Cardiac muscle cell (in vitro differentiated cells and primary cell): ENCODE data around the gene ZP4. TPM values are rescaled to one million over a fixed set of nuclear protein-coding genes. Genes with fewer than 3 reads are reported as not detected.
"Not testable (repeated sequence)": the region's sequence is repeated elsewhere in the genome, so short reads cannot be mapped to it uniquely, and the experiment has no call there.

Experiments used
- DNase-seq, 2 donors: peaks; one replicate each; pipeline versions ENCODE4 v3.0.0 to v3.0.0-alpha.2; 2010 to 2017; ENCODE audit warnings: low read depth in 1 of 2, low spot score in 1 of 2
- H3K27ac ChIP-seq: fragments of 200-600 bp; sonication (generic); 2 replicates; pipeline ENCODE4 v1.5.1; 2016
- H3K27me3 ChIP-seq: fragments of 200-600 bp; sonication (generic); 2 replicates; pipeline ENCODE4 v1.6.0; 2016; ENCODE audit warnings: control low read depth
- H3K36me3 ChIP-seq: fragments of 200-600 bp; sonication (generic); 2 replicates; pipeline ENCODE4 v1.5.1; 2016; ENCODE audit warnings: control low read depth
- H3K4me1 ChIP-seq: fragments of 200-600 bp; sonication (generic); 2 replicates; pipeline ENCODE4 v1.8.1; 2017; ENCODE audit warnings: low read depth, mild to moderate bottlenecking, mixed run types
- H3K4me3 ChIP-seq: fragments of 200-600 bp; sonication (generic); 2 replicates; pipeline ENCODE4 v1.5.1; 2016; ENCODE audit warnings: mild to moderate bottlenecking
- H3K9me3 ChIP-seq: fragments of 200-600 bp; sonication (generic); 2 replicates; pipeline ENCODE4 v1.5.1; 2017; ENCODE audit warnings: low read depth, mild to moderate bottlenecking, control low read depth
- CTCF ChIP-seq: IDR thresholded peaks from 2 replicates; pipeline ENCODE4 v1.5.1; 2012; ENCODE audit warnings: low read depth, mild to moderate bottlenecking, low read length
- polyA plus RNA-seq: library from polyadenylated mRNA; unstranded; fragments of >200 nt; fragmentation: Nextera tagmentation; extraction: Ambion mirVana; gene quantifications from 2 replicates; pipeline ENCODE4 v1.2.1, GENCODE V29; 2016
- total RNA-seq: library from RNA; depleted of rRNA; stranded (reverse); fragments of >200 nt; gene quantifications from 2 replicates; pipeline ENCODE4 v1.2.3, GENCODE V29; 2016

ZP4 gene
- total and polyA plus RNA-seq, 2 experiments from 2014 or later, result not detected

GRCh38 chr1:237851210-237851845, 39.4 kb downstream of the ZP4 start:
- H3K27ac ChIP-seq, result no peak overlapping the region
- peak; percentile 42 to 79 for DNase-seq
- H3K4me1 ChIP-seq, result no peaks in the 10 kb centered on the region
- H3K36me3 ChIP-seq, result no peaks in the 10 kb centered on the region
- no peak overlapping the region for H3K4me3 ChIP-seq
- H3K9me3 ChIP-seq, result no peaks in the 10 kb centered on the region
- peak; percentile 43 for TF ChIP-seq CTCF
- no peaks in the 10 kb centered on the region for H3K27me3 ChIP-seq

GRCh38 chr1:237843516-237843915, 47.2 kb downstream of the ZP4 start:
- DNase-seq, H3K4me1 ChIP-seq, H3K9me3 ChIP-seq, H3K4me3 ChIP-seq, H3K27me3 ChIP-seq, H3K27ac ChIP-seq, H3K36me3 ChIP-seq: not testable (repeated sequence)

- Histone ChIP-seq H3K9me3 (no peaks in the 10 kb centered on the region), H3K27ac (no peak overlapping the region), H3K4me1 (no peaks in the 10 kb centered on the region), H3K36me3 (no peaks in the 10 kb centered on the region), H3K4me3 (no peak overlapping the region), H3K27me3 (no peaks in the 10 kb centered on the region)
- TF ChIP-seq CTCF, result no peak
- no peak for DNase-seq
Measured at GRCh38 chr1:237841485-237841884, 49.2 kb downstream of the ZP4 start.

GRCh38 chr1:237838904-237839534, 51.7 kb downstream of the ZP4 start:
- Histone ChIP-seq H3K4me3 (no peak overlapping the region), H3K36me3 (no peaks in the 10 kb centered on the region), H3K9me3 (no peaks in the 10 kb centered on the region), H3K4me1 (peaks cover 6% of the 10 kb centered on the region), H3K27me3 (no peaks in the 10 kb centered on the region), H3K27ac (no peak overlapping the region)
- TF ChIP-seq CTCF, result no peak
- no peak for DNase-seq

- H3K27me3 ChIP-seq, result no peaks in the 10 kb centered on the region
- H3K4me1 ChIP-seq, result peaks cover 6% of the 10 kb centered on the region
- no peak for DNase-seq
- H3K4me3 ChIP-seq, result no peak overlapping the region
- TF ChIP-seq CTCF, result no peak
- peaks cover 5% of the 10 kb centered on the region for H3K36me3 ChIP-seq
- H3K9me3 ChIP-seq, result no peaks in the 10 kb centered on the region
- H3K27ac ChIP-seq, result no peak overlapping the region
Measured at GRCh38 chr1:237838320-237838719, 52.4 kb downstream of the ZP4 start.

GRCh38 chr1:237834461-237834860, 56.3 kb downstream of the ZP4 start:
- peak overlapping the region; percentile 50 for H3K27ac ChIP-seq
- no peaks in the 10 kb centered on the region for H3K27me3 ChIP-seq
- no peak for DNase-seq
- TF ChIP-seq CTCF, result no peak
- peaks cover 30% of the 10 kb centered on the region for H3K36me3 ChIP-seq
- no peaks in the 10 kb centered on the region for H3K9me3 ChIP-seq
- peaks cover 6% of the 10 kb centered on the region for H3K4me1 ChIP-seq
- H3K4me3 ChIP-seq, result no peak overlapping the region
